PC-9 (cell line): ENCODE data around the gene PGF. TPM values are rescaled to one million over a fixed set of nuclear protein-coding genes. Genes with fewer than 3 reads are reported as not detected.

Experiments
- BruUV-seq: library from RNA; stranded (reverse); fragments of 400-500 nt; replicated peaks from 2 replicates; lab custom pipeline; 2021; lab: Mats Ljungman, UMichigan
- CTCF ChIA-PET: fragments of 300-600 bp; sonication (Branson Sonifier 250); formaldehyde crosslinking; loops from one replicate; lab custom pipeline; 2022; ENCODE audit warnings: antibody characterized with exemption; lab: Charles Lee
- POLR2A ChIA-PET: fragments of 300-600 bp; sonication (Branson Sonifier 250); formaldehyde crosslinking; loops from one replicate; lab custom pipeline; 2022; ENCODE audit warnings: antibody characterized with exemption; ENCODE audit not compliant: unreplicated experiment; lab: Charles Lee
- DNase-seq, 2 experiments: peaks; one replicate each; pipeline versions ENCODE4 v3.0.0 to v3.0.0-alpha.2; 2015 to 2022; ENCODE audit warnings: mixed read lengths in 1 of 2
- H2AFZ ChIP-seq: fragments of 200-600 bp; sonication (generic); 2 replicates; pipeline ENCODE4 v1.8.1; 2017; ENCODE audit warnings: antibody characterized with exemption
- H3F3A ChIP-seq: fragments of 200-600 bp; sonication (generic); 2 replicates; pipeline ENCODE4 v1.8.1; 2017; ENCODE audit warnings: antibody characterized with exemption, mild to moderate bottlenecking, low read depth; ENCODE audit not compliant: insufficient read depth
- H3K27ac ChIP-seq: fragments of 200-600 bp; sonication (generic); 2 replicates; pipeline ENCODE4 v1.6.1; 2016; ENCODE audit warnings: mixed run types
- H3K27me3 ChIP-seq: fragments of 200-600 bp; sonication (generic); 2 replicates; pipeline ENCODE4 v1.6.1; 2016; ENCODE audit warnings: low read depth, mixed run types; ENCODE audit not compliant: insufficient read depth
- H3K36me3 ChIP-seq: fragments of 200-600 bp; sonication (generic); 2 replicates; pipeline ENCODE4 v1.6.1; 2016; ENCODE audit warnings: low read depth, mixed run types
- H3K4me1 ChIP-seq: fragments of 200-600 bp; sonication (generic); replicated peaks from 2 replicates; pipeline ENCODE4 v1.6.1; 2016; ENCODE audit warnings: mixed run types; ENCODE audit not compliant: insufficient read depth
- H3K4me2 ChIP-seq: fragments of 200-600 bp; sonication (generic); 2 replicates; pipeline ENCODE4 v1.6.1; 2017; ENCODE audit warnings: mixed run types
- H3K4me3 ChIP-seq: fragments of 200-600 bp; sonication (generic); 2 replicates; pipeline ENCODE4 v1.6.1; 2016; ENCODE audit warnings: mixed run types
- H3K79me2 ChIP-seq: fragments of 200-600 bp; sonication (generic); 2 replicates; pipeline ENCODE4 v1.6.1; 2017; ENCODE audit warnings: low read depth, mixed run types
- H3K9me2 ChIP-seq: fragments of 200-600 bp; sonication (generic); 2 replicates; pipeline ENCODE4 v1.8.1; 2017; ENCODE audit warnings: mild to moderate bottlenecking; ENCODE audit not compliant: insufficient read depth
- H3K9me3 ChIP-seq: fragments of 200-600 bp; sonication (generic); 2 replicates; pipeline ENCODE4 v1.8.1; 2016; ENCODE audit warnings: low read depth; ENCODE audit not compliant: insufficient read depth
- H4K20me1 ChIP-seq: fragments of 200-600 bp; sonication (generic); 2 replicates; pipeline ENCODE4 v1.8.1; 2017; ENCODE audit not compliant: insufficient read depth
- CTCF ChIP-seq: fragments of 200-600 bp; sonication (generic); conservative IDR thresholded peaks from 2 replicates; pipeline ENCODE4 v1.6.1; 2017; ENCODE audit warnings: mixed run types, antibody characterized with exemption, mild to moderate bottlenecking, moderate library complexity
- EZH2 ChIP-seq: fragments of 200-600 bp; sonication (generic); IDR thresholded peaks from 2 replicates; pipeline ENCODE4 v1.8.0; 2017; ENCODE audit warnings: antibody characterized with exemption, low read depth
- intact Hi-C: fragments of 100-400 bp; cut with micrococcal nuclease; formaldehyde crosslinking; loops from one replicate; pipeline ENCODE4 v1.10.0; 2022; ENCODE audit not compliant: unreplicated experiment
- total RNA-seq: library from RNA; stranded (reverse); gene quantifications from 2 replicates; pipeline ENCODE4 v1.2.3, GENCODE V29; 2021

PGF gene
- total RNA-seq, 1 experiment from 2014 or later = 11.7 TPM

GRCh38 chr14:74920281-74920680 lies 35.1 kb downstream of the PGF start:
- no peak overlapping the region for H3K4me2 ChIP-seq
- no peaks in the 10 kb centered on the region for H3K9me2 ChIP-seq
- TF ChIP-seq EZH2 = no peak
- TF ChIP-seq CTCF = no peak
- peaks cover 6% of the 10 kb centered on the region; the same call in 1 of the 2 replicates for H3F3A ChIP-seq
- H3K4me3 ChIP-seq = no peak overlapping the region
- H3K4me1 ChIP-seq = peaks cover 4% of the 10 kb centered on the region
- H3K27ac ChIP-seq = no peak overlapping the region
- no peaks in the 10 kb centered on the region for H3K36me3 ChIP-seq
- no peaks in the 10 kb centered on the region for H4K20me1 ChIP-seq
- BruUV-seq = no TSS peak
- CTCF ChIA-PET = interaction anchor here (0.7 kb wide), 1 partner anchor 129 kb away, joined by 3 read pairs; no protein-coding TSS in a partner anchor
- POLR2A ChIA-PET = interaction anchor here (0.7 kb wide), 1 partner anchor 12 kb away, joined by 6 read pairs; no protein-coding TSS in a partner anchor
- intact Hi-C loops = no loop called here
- no peak for DNase-seq
- H3K79me2 ChIP-seq = no peaks in the 10 kb centered on the region
- H3K27me3 ChIP-seq = no peaks in the 10 kb centered on the region
- no peaks in the 10 kb centered on the region for H3K9me3 ChIP-seq
- H2AFZ ChIP-seq = no peak overlapping the region

GRCh38 chr14:74919421-74920165 lies 35.8 kb downstream of the PGF start:
- H3K4me2 ChIP-seq = no peak overlapping the region
- H3K4me3 ChIP-seq = no peak overlapping the region
- peaks cover 4% of the 10 kb centered on the region for H3K4me1 ChIP-seq
- POLR2A ChIA-PET = no interaction called here
- TF ChIP-seq EZH2 (no peak), CTCF (no peak)
- H3K79me2 ChIP-seq = no peaks in the 10 kb centered on the region
- H3K27me3 ChIP-seq = no peaks in the 10 kb centered on the region
- H2AFZ ChIP-seq = no peak overlapping the region
- no peaks in the 10 kb centered on the region for H4K20me1 ChIP-seq
- no TSS peak for BruUV-seq
- CTCF ChIA-PET = interaction anchor here (0.6 to 0.7 kb wide), 2 partner anchors 62 to 129 kb away, joined by 3 to 5 read pairs; no protein-coding TSS in a partner anchor
- no peak for DNase-seq
- H3K27ac ChIP-seq = no peak overlapping the region
- no peaks in the 10 kb centered on the region for H3K9me2 ChIP-seq
- no peaks in the 10 kb centered on the region for H3K36me3 ChIP-seq
- H3K9me3 ChIP-seq = no peaks in the 10 kb centered on the region
- intact Hi-C loops = no loop called here
- peaks cover 6% of the 10 kb centered on the region; the same call in 1 of the 2 replicates for H3F3A ChIP-seq

GRCh38 chr14:74918380-74918779 lies 37.0 kb downstream of the PGF start:
- Histone ChIP-seq H3K27ac (no peak overlapping the region), H3K79me2 (no peaks in the 10 kb centered on the region), H3K4me2 (no peak overlapping the region), H3K9me3 (no peaks in the 10 kb centered on the region), H3K36me3 (no peaks in the 10 kb centered on the region), H3K27me3 (no peaks in the 10 kb centered on the region), H3K4me3 (no peak overlapping the region), H3K4me1 (peaks cover under 1% of the 10 kb centered on the region), H4K20me1 (no peaks in the 10 kb centered on the region), H2AFZ (no peak overlapping the region), H3F3A (peaks cover 6% of the 10 kb centered on the region; the same call in 1 of the 2 replicates), H3K9me2 (no peaks in the 10 kb centered on the region)
- BruUV-seq = no TSS peak
- ChIA-PET POLR2A (no interaction called here), CTCF (interaction anchor here (0.6 kb wide), 1 partner anchor 168 kb away, joined by 3 read pairs; no protein-coding TSS in a partner anchor)
- intact Hi-C loops = no loop called here
- TF ChIP-seq EZH2 (no peak), CTCF (no peak)
- DNase-seq = no peak
